SW 1271 (cell line): ENCODE results near the gene IMPA2.

Experiments used
- DNase-seq, 2 experiments: peaks; one replicate each; lab custom pipeline; 2025; lab: John Stamatoyannopoulos, UW

IMPA2 gene

DNA sequence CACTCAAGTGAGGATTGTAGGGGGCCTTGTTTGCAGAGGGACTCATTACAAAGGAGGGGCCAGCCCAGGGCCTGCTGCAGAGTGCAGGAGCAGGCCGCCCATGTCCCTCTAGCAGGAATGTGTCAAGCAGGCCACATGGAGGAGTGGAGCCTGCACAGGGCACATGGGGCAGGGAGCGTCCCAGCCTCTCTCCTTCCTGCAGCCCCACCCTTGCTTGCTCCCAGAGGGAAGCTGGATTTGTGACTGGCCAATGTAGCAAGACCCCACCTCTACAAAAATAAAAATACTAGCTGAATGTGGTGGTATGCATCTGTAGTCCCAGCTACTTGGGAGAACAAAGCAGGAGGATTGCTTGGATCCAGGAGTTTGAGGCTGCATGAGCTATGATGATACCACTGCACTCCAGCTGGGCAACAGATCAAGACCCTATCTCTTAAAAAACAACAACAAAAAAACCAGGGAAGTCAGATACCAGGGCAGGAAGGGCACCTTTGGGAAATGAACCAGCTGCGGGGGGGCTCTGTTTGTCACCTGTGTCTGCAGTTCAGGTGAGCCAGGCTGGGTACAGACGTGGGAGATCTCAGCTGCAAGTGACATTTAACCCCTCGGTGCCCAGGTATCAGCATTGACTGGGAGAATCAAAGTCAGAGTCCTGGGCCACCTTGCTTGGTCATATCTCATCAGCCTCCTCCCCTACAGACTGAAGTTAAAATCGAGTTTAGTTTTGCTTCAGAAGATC is 27.7 kb downstream of the IMPA2 start:
- DNase-seq, result no peak

GRCh38 chr18:12009581-12010140 is 28.4 kb downstream of the IMPA2 start:
- no peak for DNase-seq

GRCh38 chr18:12010187-12010802 is 29.0 kb downstream of the IMPA2 start:
- no peak for DNase-seq

DNA sequence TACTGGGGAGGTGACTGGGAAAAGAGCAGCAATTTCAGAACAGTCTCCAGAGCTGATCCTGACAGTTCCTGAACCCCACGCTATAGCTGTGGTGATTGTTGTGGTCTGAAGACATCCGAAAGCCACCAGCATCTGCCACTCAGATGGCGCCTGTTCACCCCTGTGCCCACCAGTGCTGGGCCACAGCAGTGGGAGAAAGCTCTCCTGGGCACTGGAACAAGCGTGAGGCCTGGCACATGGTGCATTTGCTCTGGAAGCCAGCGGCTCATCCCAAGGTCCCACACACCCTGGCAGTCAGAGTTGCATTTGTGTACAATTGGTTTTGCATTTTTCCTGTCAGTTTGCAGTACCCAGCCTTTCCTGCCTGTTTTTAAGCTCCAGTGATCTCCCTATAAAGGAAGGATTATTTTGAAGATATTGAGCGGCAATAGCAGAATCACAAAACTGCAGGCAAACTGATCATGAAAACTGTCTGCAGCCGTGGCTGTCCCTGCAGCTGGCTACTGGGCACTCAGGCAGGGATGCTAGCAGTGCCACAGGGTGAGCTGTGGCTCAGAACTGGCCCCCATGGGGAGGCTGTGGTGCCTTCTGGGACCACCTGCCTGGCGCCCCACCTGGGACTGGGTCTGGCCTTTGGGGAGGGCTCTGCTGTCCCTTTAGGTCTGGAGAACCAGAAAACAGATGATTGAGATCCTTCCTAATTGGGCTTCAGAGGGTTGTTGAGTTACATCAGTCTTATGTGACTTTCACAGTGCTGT is 30.1 kb downstream of the IMPA2 start:
- no peak for DNase-seq

DNA sequence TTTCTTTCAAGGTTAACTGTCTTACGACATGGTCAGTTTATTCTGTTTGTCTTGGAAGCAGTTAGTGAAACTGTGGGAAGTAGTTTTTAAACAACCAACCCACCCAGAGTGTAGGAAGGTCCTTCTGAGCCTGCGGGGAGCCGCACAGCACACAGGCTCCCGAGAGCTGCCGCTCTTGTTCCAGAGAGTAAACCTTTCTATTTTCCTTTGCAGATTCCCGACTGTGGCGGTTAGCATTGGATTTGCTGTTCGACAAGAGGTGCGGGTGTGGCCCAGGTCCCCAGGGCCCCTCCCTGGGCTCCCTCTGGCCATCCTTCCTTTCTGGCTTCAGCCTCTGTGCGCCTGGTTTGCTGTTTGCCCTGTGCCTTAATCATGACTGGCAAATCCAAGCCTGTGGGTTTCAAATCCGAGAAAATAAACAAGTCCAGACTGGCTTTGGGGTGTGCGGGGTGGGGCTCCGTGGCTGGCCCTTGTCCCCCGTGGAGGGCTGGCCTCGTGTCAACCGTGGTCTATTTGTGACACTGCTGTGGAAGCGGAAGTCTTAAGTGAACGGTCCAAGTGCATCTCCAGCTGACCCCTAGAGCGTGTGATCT is 30.7 kb downstream of the IMPA2 start:
- no peak for DNase-seq

DNA sequence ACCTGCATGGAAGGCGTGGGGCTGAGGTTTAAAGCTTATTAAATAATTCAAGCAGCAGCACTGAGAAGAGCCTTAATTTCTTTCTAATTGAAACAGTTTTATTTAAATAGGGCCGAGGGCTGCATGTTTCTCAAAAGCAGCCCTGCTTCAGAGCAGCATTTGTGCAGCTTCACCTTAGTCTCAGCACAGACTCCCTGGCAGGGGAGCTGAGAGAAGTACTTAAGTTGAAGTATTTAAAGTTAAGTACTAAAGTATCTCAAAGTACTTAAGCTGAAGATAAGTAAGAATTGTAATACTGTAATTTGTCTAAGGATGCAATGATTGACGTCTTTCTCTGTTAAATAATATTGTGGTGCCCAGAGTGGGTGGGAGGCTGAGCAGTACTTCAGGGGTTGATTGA is 31.4 kb downstream of the IMPA2 start:
- no peak for DNase-seq

GRCh38 chr18:12013186-12013916 is 32.0 kb downstream of the IMPA2 start:
- DNase-seq, result no peak

DNA sequence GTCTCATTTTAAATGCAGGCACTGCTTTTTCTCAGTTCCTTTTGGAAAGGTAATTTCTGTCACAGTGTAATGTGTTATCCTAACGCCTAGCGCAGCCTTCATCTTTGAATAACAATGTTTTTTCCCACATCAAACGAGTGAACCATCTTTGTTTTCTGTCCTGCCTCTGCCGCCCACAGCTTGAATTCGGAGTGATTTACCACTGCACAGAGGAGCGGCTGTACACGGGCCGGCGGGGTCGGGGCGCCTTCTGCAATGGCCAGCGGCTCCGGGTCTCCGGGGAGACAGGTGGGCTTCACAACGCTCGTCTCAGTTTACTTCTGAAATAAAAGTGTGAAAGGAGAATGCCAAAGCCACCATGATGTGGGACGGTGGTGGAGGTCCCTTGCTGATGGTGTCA is 32.8 kb downstream of the IMPA2 start:
- DNase-seq, result no peak

DNA sequence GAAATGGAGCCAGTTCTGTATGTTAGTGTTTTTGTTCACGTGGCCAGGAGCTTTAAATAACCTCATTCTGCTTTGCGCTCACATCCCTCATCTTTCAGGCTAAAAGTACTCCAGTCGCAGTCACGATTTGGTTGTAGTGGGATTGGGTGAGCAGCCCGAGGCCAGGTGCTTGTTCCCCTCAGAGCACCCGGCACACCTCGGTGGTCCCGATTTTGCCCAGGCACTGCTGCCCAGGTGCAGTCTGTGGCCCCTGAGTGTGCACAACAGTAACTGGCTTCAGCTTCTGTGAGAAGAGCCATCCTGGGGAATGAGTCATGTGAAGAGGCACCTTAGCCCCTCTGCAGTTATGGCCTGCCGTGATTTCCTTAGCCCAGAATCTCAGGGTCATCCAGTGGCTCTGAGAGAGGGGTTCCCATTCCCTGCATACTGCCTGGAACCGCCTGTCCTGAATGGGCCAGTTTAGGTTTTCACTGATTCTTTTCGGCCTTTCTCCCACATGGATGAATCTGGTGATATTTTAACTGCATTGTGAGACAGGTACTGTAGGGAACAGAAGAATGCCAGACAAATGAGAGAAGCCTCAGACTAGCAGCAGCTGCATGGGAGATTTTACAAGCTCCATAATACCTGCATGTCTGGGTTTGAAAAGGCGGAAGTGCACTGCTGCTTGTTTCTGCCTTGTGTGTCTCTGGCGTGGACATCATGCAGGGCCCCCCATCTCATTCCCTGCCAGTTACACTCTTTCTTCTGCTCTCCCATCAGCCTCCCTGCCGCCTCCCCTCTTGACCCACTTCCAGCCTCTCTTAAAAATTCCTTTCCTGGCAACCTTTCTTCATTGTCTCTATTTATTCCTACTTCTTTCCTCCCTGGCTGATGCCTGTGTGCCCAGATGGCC is 33.5 kb downstream of the IMPA2 start:
- no peak for DNase-seq

DNA sequence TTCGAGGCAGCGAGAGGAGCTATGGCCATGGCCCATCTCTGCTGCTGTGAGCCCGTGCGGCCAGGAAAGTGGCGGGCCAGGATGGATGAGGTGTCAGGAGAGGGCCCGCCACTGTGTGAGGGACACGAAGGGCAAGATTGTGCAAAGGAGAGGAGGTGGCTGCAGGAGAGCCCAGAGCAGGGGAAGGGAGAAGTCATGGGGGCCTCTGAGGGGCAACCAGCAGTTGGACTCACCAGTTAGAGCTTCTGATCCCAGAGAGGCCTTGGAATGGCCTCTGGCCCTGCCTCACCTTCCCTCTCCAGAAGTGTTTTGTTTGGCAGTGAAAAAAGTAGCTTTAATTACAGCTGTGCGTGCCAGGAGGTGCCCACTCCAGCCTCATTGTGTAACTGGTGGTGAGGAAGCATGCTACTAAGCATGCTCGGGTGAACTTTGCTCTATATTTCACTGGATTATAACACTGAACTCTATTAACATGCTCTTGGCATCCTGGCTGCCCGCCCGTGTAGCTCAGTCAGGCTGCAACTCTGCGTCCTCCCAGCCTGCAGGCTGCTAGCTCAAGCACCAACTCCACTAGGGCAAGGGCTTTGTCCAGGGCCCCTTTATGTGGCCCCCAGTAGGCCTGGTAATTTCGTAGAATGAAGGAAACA is 34.2 kb downstream of the IMPA2 start:
- DNase-seq, result no peak

DNA sequence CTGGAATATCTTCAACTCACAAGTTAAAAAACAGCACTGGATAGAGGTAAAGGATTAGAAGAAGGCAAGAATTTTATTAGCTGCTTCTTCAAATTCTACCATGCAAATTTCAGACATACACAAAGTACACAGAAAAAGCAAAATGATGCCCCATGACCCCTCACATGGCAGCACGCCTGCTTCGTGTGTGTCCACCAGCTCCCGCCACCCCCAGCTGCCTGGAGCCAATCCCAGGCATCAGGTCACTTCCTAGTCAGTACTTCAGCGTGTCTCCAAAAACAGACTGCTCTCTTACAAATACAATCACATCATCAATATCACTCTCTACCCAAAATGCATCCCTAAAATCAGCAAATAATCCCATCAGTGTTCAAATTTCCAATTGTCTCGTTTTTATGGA is 35.8 kb downstream of the IMPA2 start:
- no peak for DNase-seq

DNA sequence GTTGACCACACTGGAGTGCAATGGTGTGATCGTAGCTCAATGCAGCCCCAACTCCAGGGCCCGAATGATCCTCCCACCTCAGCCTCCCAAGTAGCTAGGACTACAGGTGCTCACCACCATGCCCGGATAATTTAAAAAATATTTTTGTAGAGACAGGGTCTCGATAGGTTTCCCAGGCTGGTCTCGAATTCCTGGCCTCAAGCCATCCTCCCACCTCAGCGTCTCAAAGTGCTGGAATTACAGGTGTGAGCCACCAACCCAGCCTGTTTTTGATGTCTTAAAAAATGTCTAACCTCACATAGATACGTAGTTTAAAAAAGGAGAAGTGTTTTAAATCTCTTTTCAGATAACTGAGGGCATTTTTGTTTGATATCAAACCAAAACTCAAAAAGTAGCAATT is 37.6 kb downstream of the IMPA2 start:
- no peak for DNase-seq

- no peak for DNase-seq
Measured at GRCh38 chr18:12021077-12021476, 39.8 kb downstream of the IMPA2 start.

DNA sequence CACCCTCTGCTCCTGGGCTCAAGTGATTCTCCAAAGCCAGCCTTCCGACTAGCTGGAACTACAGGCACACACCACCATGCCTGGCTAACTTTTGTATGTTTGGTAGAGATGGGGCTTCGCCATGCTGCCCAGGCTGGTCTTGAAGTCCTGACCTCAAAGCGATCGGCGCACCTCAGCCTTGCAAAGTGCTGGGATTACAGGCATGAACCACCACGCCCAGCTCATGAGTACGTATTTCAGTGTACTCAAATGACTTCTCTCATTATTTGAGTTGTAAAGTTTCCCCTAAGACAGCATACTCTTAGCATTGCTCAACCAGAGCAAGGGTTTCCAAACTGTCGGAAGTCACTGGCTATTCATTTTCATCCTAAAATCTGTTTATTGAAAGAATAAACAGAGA is 40.3 kb downstream of the IMPA2 start:
- DNase-seq, result no peak

GRCh38 chr18:12023375-12023774 is 42.1 kb downstream of the IMPA2 start:
- no peak for DNase-seq

- DNase-seq, result no peak
Measured at GRCh38 chr18:12026562-12026961, 45.3 kb downstream of the IMPA2 start.

DNA sequence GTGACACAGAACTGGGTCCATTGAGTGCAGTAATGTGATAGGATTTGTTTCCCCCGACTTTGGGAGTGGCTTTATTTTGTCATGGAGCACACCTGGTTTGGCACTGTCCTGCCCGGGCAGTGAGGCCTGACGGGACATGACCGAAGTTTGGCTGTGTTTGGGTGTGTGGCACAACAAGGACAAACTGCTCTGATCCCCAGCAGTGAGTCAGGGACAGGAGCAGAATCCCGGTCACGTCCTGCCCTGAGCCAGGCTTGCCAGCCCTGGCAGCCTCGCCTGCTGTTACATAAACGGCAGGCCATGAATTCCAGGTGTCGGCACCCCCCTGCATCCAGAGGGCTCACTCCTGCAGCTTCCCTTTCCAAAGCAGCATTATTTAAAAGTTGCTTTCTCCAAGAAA is 45.7 kb downstream of the IMPA2 start:
- DNase-seq, result no peak

- no peak for DNase-seq
Measured at GRCh38 chr18:12027480-12027879, 46.2 kb downstream of the IMPA2 start.

DNA sequence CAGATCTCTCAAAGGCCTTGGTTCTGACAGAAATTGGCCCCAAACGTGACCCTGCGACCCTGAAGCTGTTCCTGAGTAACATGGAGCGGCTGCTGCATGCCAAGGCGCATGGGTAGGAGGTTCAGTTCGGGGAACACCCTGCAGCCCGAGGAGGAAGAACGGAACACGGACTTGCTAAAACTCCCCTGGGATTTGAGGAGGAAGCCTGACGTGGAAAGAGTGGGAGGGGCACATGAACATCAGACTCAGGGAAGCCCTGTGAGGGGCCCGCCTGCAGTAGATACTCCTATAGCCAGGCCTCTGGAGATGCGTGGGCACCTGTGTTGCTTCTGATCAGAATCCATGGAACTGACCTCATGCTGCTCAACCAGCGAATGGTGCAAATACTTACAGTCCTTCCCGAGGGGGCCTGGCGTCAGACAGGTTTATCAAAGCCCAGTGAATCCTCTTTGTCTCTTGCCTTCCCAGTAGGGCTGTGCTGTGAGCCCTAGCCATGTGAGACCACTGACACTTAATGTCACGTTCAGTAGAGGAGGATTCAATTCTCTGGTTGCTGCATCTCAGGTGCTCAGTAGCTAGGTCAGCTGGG is 46.8 kb downstream of the IMPA2 start:
- no peak for DNase-seq

DNA sequence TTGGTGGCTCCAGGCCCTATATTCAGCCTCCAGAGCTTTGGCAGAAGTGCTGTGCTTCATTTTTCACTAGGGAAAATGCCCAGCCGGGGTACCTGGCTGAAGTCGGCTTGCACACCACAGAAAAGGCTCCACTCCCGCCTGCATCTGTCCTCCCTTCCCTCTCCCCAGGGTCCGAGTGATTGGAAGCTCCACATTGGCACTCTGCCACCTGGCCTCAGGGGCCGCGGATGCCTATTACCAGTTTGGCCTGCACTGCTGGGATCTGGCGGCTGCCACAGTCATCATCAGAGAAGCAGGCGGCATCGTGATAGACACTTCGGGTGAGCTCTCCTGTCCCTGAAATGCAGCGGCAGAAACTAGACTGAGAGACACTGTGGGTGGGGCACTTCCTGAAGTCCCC is 47.4 kb downstream of the IMPA2 start:
- no peak for DNase-seq
